ENCODE measurements around the gene ITGA5.

ITGA5 gene

DNA sequence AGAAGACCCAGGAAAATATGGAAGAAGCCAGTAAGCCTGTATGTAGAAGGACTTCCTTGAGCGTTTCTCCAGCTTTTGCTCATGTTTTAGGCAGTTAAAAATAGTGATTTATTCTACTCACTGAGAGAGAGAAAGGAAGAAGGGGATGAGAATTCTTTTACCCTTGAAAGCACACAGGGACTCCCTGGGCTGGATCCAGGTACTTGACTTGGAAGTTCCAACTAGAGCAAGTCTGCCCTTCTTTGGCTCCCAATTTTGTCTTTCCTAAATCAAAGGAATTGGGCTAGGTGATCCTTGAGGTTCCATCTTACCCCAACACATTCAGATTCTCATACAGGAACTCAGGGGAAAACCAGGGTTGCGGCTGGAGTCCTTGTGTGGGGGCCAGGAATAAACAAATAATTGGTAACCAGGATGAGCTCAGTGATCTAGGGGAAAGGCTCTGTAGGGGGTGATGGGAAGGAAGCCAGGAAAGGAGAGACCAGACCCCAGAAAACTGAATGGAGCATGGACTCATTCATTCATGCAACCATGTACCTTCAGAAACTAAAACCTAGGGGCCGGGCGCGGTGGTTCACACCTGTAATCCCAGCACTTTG, 11.5 kb upstream of the ITGA5 start:
- no peak for DNase-seq

DNA sequence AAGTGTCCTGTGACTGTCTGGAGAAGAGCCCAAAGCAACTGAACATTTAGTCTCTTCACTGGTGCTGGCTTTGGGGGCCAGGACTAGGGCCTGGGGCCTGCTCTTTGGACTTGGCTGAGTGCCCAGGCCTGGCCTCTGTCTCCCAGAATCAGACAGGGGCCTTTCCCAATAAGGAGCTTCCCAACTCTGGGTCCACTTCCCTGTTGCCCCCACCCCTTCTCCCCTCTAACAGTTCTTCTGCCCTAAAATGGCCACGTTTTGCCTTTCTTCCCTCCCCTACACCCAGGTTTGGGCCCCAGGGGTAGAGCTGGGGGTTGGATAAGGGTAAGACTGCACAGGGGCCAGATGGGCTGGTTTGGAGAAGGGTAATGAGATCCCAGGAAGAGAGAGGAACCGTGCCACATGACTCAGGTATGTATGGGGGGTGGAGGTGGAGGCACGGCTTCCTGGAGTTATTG, 10.0 kb upstream of the ITGA5 start:
- no peak for DNase-seq

DNA sequence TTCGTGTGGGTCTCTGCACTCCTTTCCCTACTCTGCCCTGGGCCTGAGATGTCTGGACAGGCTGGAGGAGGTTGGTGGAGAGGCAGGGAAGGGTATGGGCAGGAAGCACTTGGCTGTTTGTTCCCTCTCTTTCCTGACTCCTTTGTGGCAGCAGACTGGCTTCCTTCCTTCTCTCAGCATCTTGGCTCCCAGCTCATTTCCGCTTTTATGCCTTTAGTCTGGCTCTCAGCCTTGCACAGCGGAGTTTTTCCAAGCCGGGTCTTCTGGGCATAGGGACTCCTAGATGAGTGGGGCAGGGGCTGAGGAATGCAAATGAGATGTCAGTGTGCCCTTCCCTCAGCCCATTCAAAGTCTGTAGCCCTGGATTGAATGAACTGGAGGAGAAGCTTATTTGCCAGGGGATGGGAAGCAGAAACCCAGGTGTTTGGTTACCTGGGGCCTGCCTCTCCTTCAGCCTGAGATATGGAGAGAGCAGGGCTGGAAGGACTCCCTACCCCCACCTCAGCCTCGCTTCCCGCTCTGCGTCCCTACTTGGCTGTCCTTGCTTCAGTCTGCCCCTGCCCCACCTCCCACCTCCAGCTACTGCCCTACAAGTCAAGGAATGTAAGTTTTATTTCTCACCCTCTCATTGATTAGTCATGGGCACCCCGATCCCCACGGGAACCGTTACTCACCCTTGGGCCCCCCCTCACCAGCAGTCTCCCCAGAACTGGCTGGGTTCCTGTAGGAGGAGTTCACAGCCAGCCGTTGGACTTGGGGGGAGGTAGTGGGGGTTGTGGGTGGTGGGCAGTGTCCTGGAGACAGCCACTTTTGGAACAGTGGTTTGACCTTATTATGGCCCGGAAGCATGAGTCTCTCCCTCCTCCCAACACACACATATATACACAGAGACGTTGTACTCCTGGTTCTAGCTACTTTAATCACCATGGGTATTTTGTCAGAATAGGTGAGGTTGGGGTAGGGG, 9.3 kb upstream of the ITGA5 start:
- peak; percentile 27 for DNase-seq

DNA sequence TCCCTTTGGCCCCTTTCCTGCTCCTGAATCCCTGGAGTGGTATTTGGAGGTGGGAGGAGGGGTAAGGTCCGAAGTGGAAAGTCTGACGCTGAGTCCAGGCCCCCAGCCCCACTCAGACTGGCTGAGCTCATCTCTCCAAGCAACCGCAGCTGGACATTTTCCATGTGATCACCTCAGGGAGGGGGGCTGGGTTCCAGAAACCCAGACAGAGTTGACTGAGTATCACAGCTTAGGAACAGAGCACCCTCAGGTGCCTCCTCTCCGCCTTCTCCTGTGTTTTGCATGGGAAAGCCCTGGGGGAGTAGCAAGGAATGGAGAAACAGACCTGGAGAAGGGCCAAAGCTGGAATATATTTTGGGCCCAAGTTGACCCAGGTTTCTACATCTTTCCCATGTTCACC, 8.0 kb upstream of the ITGA5 start:
- DNase-seq = no peak

DNA sequence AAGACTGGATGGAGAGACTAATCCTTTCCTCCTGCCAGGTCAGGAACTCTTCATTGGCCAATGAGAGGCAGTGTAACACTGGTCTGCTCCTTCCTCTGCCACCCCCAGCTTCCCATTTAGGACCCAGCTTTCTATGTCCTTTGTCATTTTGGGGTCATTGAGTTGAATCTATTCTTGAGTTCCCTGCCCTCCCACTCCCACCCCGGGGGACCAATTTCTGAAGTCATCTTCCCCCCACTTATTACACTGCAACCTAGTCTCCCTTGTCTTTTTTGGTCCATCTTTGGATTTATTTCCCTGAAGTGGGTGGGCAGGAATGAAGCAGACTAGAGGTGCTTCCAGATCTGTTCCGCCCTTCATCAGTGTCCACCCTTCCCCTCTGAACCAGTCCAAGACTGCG, 7.6 kb upstream of the ITGA5 start:
- no peak for DNase-seq

DNA sequence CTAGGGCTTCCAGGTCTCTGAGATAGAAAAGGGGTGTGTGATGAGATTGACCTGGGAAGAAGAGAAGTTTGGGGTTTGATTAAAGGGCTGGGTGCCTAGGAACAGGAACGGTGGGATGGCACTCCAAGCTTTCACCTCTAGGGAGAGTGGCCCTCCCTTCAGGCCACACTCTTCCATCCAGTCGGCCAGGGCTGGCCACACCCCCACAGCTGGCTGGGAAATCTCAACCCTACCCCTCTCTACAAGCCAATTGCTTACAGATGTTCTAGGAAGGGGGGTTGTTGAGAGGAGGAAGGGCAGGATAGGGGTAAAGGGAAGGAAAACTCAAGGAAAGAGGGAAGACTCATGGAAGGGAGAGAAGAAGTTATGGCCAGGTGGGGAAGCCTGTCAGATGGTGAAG, 6.6 kb upstream of the ITGA5 start:
- DNase-seq = no peak

DNA sequence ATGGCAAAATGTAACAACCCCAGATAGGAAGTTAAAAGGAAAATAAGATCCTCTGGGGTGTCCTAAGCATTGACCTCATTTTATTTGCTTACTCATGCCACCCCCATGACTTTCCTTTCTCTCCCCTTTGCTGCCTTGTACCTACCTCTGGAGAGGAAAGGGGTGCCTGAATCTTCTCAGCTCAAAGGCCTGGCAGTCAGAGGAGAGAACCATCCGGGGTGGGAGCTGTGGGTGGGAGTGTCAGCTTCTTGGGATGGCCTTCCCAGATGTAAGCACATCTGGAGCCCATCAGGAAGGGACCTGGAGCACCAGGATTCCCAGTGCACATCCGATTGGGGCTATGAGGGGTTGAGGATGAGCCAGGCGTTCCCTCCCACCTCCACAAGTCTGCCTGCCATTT, 5.2 kb upstream of the ITGA5 start:
- no peak for DNase-seq

DNA sequence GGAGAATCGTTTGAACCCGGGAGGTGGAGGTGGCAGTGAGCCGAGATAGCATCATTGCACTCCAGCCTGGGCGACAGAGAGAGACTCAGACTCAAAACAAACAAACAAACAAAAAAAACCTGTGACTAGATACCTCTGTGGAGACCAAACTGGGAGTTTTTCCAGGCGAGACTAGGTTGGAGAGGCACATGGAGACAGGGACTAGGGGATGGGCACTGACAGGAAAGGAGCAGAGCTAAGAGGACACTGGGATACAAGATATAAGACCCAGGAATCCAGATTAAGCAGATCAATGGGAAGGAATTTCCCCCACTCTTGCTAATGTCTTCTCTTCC, 4.7 kb upstream of the ITGA5 start:
- DNase-seq = no peak

DNA sequence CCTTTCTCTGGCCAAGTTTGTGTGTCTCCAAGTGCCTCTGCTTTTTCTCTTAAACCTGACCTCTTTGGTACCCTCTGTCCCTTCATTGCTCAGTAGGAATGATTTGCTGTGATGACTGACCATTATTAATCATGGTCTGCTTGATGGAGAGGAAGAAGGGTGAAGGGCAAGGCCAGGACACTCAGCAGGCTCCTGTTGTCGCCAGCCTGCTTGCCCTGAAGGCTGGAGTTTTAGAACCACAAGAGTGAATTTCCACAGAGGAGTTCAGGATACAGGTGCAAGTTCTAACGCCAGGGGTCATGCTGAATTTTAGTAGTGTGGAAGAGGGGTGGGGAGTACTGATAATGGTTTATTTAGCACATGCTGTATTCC, 2.8 kb upstream of the ITGA5 start:
- DNase-seq = no peak

DNA sequence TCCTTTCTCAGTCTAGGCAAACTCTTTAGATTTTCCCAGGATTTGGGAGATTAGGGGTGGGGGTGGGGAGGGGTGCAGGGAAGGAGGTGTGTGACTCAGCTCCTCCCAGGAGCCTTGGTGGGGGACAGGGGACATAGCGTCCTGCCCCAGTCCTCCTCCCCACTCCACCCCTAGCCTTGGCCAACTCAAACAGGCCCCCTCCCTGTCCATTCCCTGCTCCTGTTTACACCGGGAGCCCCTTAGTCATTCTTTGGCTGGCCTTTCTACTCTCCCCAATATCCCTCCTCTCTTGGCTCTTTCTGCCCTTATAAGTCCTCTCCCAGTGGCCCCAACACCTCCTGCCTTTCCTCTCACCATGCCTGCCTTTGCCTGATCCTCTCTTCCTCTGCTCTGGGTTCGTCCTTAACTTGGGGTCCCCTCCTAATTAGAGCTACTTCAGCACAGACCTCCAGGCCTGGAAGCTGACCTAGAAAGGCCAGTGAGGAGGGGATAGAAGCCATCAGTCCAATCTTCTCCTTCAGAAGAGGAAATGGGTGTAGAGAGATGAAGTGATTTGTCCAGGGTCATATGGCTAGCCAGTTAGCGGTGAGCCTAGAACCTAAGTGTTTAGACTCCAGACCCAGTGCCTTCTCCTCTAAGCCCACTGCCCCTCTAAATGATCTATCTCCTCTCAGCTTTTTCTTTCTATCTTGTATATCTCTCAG, 2.3 kb upstream of the ITGA5 start:
- DNase-seq = no peak

DNA sequence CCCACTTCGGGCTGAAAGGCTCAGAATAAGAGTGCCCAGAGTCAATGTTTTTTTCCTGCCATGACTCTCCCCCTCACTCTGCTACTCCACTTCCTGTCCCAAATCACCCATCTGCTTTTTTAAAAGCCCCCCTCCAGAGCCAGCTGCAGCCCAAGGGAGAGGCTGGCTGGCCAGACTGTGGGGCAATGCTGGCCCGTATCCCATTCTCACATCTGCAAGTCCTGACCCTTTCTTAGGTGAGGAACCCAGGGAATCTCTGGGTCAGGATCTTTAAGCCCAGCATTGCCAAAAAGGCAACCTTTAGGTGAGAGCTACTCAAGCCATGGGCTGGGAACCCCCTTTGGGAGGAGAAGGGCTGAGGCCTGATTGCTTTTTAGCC, 1.7 kb upstream of the ITGA5 start:
- no peak for DNase-seq

DNA sequence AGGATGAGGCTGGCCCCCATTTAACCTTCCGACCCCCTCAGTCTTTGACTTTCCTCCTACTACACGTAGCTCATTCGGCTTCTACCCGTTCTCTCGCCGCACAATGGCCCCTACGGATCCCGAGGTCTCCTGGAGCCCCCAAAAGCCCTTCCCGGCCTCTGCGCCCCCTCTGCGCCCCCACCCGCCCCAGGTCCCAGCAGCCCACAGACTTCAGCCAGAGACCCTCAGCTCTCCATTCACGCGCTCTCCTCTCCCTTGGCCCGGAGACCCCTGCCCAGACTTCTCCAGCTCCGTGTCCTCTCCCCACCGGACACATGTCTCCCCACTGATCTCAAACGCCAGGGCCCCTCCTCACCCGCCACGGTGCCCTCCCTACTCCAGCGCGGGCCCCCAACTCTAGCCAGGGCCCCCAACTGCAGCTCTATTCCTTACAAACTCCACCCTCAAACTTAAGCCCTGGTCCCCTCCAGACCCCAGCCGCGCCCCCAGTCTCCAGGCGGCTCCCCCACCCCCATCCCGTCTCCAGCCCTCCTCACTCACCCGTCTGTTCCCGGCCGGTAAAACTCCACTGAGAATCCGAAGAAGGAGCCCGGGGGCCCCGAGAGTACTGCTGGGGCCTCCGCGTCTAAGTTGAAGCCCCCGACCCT, 502 bp downstream of the ITGA5 start:
- DNase-seq = no peak

DNA sequence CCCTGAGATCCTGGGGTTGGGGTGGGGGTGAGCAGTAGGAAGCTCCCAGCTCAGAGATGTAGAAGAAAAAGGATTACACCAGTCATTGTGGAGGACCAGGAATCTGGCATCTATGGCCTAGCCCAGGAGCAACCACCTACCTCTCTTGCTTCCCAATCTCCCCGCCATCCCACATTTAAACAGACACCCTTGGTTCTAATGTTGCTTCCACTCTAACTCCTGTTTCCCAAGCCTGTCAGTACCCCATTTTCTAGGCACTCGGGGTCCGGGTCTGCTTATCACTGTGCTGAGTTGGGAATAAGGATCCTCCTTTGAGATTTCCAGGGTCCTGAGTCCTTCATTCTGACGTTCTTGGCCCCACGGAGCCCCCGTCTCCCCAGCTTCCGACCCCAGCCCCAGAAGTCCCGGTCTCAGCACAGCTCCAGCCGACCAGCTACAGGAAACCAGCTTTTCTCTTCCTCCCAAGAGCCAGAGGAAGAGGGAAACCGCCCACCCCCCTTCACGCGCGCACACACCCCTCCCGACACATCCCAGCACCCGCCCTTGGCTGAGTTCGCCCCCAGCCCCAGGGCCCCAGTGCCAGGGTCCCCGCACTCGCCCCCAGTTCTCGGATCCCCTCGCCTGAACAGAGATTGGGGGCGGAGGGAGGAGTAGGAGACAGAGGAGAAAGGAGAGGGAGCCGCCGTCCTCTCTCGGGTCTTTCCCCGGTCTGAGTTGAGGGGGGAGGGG, 1.2 kb downstream of the ITGA5 start:
- no peak for DNase-seq

DNA sequence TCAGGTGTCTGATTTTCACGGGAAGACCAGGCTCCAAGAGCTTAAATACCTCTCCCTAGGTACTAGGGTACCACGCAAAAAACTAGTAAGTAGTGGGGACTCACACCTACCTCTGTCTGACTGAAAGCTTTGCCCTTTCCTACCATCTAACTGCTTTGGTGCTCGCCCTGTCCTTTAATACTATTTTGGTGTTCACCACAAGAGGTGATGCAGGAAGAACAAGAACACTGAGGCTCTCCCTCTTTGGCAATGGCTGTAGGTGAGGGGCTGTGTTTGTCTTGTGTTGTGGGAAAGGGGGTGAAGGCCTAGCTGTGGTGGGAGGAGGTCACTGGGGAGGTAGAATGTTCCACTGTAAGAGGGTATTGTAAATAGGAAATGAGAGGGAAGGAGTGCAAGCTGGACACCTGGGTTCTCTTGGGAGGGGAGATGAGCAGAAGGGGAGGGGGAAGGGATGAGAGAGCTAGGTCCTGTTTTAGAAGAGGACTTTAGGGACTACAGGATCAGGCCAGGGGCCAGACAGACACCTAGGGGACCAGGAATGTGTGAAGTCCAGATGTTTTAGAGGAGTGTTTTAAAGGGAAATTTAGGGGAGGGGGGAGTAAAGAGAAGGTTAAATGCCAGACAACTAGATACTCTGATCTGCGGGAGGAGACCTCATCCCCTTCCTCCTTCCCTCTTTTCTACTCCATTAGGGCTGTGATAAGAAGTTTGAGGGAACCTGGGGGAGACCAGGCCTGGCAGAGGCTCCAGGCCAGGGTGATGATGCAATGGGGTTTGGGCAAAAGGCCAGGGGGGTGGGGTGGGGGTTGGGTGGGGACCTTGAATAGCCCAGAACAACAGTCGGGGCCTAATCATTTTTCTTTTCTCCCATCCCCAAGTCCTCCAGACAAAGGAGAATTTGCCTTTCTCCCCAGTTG, 2.1 kb downstream of the ITGA5 start:
- DNase-seq = peak; percentile 17

DNA sequence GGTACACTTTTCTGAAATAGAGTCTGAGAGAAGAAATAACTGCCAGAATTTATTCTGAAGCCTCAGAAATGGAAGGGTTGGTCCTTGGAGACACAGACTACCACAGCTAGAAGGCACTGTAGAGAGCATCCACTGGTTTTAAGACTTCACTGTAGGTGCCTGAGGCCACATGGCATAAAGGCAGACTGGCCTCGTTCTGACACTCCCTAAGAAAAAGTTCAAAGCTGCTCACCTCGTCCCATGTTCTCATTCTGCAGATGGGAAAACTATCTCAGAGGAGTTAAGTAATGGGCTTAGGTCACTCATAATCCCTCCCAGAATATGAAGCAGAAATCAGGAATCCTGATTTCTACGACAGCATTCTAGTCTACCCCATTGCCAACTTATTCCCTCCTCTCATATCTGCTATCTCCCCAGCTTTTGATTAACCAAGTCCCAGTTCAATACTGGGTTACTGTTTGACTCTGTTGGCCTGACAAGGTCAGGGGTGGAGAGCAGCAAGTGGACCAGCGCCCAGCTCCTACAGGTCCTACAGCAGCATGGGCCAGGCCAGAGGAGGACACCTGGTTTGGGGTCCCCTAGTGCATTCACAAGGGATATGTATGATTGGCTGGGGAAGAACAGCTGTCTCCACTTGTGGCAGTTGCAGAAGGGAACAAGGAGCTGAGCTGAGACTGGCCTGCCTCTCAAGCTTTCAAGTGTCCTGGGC, 3.7 kb downstream of the ITGA5 start:
- no peak for DNase-seq

DNA sequence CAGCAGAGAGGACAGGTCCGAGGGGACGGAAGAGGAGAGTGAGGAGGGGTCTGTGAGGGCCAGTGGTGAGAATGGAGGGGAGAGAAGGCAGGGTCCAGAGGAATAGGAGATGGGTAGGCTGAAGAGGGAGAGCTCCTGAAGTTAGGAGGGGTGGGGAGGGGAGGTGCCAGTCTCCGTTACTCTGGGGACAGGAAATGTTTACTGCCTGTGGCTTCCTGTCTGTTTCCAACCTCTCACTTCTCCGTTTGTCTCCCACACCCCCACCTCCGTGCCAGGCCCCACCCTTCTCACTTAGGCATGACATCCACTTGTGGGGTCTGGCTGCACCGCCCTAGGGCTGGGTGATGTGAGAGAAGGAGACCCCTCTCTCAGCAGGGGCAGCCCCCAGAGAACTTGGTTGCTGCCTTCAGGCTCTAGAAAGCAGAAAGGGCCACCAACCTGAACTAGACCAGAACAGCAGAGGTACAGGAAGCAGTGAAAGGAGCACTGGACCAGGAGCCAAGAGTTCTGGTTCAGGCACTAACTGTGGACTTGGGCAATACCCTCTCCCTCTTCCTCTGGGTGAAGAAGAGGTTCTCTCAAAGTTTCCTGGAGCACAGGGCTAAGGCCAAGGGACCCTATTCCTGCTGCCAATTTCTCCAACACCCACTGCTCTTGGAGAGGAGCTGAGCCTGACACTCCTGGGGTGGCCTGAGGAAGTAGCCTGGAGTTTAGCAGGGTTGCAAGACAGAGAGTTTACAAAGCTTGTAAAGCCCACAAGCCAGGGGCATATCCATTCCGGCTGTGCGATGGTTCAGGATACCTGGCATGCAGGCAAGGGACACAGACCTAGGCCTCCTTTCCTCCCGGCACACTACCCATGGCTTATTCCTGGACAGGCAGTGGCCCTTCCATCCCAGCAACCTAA, 5.5 kb downstream of the ITGA5 start:
- peak; percentile 63 for DNase-seq

DNA sequence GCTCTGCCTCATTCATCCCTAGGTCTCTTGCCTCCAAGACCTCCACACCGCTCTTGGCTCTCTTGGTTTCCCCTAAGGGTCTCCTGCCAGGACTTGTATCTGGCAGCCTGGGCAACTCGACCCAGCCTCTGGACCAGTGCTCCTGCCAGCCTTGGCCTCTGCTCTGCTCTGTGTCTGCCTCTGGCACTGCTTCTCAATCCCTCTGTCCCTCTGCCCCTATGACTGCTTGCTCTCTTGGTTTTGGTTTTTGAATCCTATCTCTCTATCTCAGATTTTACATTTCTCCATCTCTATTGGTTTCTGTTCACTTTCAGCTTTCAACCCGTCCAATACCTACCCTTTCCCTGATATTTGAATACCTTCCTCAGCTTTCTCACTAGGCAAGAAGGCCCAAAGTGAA, 6.3 kb downstream of the ITGA5 start:
- DNase-seq = no peak

DNA sequence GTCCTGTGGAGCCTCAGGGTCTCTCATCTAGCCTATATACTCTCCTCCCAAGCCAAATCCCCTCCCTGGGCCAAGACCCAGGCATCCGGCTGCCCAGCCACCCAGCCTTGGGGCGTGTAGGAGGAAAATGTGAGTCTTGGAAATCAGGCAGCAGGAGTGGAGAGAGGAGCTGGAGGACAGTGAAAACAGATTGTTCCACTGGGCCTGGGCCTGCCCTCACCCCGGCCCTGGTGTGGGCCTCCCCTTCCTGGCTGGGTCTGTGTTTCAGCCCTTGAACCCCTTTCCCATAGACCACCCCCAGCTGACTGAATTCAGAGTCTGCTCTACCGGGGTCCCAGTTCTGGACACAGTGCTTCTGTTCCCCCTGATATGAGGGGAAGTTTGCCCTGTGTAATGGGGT, 6.7 kb downstream of the ITGA5 start:
- DNase-seq = no peak

DNA sequence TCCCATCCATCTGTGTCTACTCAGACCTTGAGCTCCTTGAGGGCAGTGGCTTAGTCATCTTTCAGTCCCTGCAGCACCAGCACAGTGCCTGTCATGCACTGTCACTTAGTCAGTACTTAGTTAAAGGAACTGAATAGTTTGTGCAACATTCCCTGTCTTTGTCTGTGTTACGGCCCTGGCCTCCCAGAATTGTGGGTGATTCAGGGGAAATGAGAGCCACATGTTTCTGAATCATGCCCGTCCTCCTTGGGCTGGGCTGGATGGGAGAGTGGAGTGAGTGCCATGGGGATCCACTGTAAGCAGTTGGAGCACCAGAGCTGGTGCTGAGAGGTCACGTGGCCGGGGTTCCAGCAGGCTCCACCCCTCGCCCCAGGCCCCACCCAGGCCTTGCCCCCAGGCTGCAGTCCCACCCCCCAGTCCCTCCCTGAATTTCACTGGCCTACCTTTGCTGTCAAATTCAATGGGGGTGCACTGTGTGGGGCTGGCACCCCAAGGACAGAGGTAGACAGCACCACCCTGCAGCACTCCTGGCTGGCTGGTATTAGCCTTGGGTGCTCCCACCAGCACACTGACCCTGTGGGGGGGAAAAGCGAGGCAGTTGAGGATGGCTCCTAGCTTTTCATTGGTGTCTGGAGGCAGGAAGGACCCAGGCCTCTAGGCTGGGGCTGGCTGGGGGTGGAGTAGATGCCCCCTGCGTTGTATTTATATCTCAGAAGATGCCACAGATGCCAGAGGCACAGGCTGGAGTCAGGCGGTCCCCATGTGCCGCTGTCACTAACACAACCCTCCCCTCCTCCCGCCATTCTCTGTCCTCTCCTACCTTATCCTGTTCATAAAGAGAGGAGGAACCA, 7.5 kb downstream of the ITGA5 start:
- peak; percentile 53 for DNase-seq
